Measurements from ENCODE around the gene SRPK1. TPM values are rescaled to one million over a fixed set of nuclear protein-coding genes. Genes with fewer than 3 reads are reported as not detected.
"Not testable (repeated sequence)": the region's sequence is repeated elsewhere in the genome, so short reads cannot be mapped to it uniquely, and the experiment has no call there.

Gene SRPK1
- total RNA-seq, 1 donor from 2014 or later = 31.2 TPM

DNA sequence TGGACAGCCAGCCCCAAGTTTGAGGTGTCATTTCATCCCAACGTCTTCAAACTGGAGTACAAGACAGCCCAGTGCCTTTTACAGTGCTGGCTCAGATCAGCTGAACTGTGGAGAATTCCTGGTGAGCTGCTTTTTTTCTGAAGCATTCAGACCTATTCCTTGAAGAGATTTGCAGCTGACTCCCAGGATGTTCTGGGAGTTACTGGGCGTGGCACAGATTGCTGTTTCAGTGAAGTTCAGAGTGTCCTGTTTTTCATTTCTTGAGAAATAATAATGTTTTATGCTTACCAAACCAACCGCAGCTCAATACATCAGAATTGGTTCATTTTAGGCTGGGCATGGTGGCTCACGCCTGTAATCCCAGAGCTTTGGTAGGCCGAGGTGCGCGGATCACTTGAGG lies 33.4 kb upstream of the SRPK1 start:
- no peaks in the 10 kb centered on the region for H3K36me3 Mint-ChIP-seq (ENCODE audit: low read depth)
- no peak for DNase-seq (ENCODE audit: low spot score)
- TF ChIP-seq, protein P1, sequence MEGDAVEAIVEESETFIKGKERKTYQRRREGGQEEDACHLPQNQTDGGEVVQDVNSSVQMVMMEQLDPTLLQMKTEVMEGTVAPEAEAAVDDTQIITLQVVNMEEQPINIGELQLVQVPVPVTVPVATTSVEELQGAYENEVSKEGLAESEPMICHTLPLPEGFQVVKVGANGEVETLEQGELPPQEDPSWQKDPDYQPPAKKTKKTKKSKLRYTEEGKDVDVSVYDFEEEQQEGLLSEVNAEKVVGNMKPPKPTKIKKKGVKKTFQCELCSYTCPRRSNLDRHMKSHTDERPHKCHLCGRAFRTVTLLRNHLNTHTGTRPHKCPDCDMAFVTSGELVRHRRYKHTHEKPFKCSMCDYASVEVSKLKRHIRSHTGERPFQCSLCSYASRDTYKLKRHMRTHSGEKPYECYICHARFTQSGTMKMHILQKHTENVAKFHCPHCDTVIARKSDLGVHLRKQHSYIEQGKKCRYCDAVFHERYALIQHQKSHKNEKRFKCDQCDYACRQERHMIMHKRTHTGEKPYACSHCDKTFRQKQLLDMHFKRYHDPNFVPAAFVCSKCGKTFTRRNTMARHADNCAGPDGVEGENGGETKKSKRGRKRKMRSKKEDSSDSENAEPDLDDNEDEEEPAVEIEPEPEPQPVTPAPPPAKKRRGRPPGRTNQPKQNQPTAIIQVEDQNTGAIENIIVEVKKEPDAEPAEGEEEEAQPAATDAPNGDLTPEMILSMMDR (IDR thresholded peaks at IDR 0.05) = no peak
- H3K4me3 Mint-ChIP-seq (ENCODE audit: unreplicated experiment) = no peak overlapping the region
- H3K27ac Mint-ChIP-seq (ENCODE audit: unreplicated experiment) = no peak overlapping the region
- H3K4me1 Mint-ChIP-seq (ENCODE audit: low read depth) = no peaks in the 10 kb centered on the region
- H3K27me3 Mint-ChIP-seq (ENCODE audit: low read depth) = peaks cover 14% of the 10 kb centered on the region
- no peaks in the 10 kb centered on the region for H3K9me3 Mint-ChIP-seq (ENCODE audit: low read depth)

DNA sequence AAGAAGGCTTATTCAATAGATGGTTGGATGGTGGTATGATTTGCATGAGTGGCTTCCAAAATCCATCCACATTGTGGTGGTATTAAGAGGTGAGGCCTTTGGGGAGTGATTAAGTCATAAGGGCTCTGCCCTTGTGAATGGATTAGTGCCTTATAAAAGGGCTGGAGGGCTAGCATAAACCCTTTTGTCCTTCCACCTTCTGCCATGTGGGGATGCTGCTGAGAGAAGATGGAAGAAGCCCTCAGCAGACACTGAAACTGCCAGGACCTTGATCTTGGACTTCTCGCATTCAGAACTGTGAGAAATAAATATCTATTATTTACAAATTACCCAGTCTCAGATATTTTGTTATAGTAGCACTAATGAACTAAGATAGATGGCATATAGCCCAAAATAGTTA lies 27.8 kb upstream of the SRPK1 start:
- no peak overlapping the region for H3K4me3 Mint-ChIP-seq (ENCODE audit: unreplicated experiment)
- no peak overlapping the region for H3K27ac Mint-ChIP-seq (ENCODE audit: unreplicated experiment)
- TF ChIP-seq, protein P1 (IDR thresholded peaks at IDR 0.05) = peak; percentile 47
- H3K9me3 Mint-ChIP-seq (ENCODE audit: low read depth) = no peaks in the 10 kb centered on the region
- H3K36me3 Mint-ChIP-seq (ENCODE audit: low read depth) = no peaks in the 10 kb centered on the region
- H3K27me3 Mint-ChIP-seq (ENCODE audit: low read depth) = peaks cover 1% of the 10 kb centered on the region
- no peak for DNase-seq (ENCODE audit: low spot score)
- no peaks in the 10 kb centered on the region for H3K4me1 Mint-ChIP-seq (ENCODE audit: low read depth)

- H3K36me3 Mint-ChIP-seq (ENCODE audit: low read depth) = peaks cover 2% of the 10 kb centered on the region
- no peaks in the 10 kb centered on the region for H3K4me1 Mint-ChIP-seq (ENCODE audit: low read depth)
- H3K27ac Mint-ChIP-seq (ENCODE audit: unreplicated experiment) = no peak overlapping the region
- H3K9me3 Mint-ChIP-seq (ENCODE audit: low read depth) = peaks cover 8% of the 10 kb centered on the region
- peaks cover 1% of the 10 kb centered on the region for H3K27me3 Mint-ChIP-seq (ENCODE audit: low read depth)
- TF ChIP-seq, protein P1 (IDR thresholded peaks at IDR 0.05) = no peak
- DNase-seq (ENCODE audit: low spot score) = no peak
- H3K4me3 Mint-ChIP-seq (ENCODE audit: unreplicated experiment) = no peak overlapping the region
Measured at GRCh38 chr6:35945650-35946025, 24.7 kb upstream of the SRPK1 start.

- H3K36me3 Mint-ChIP-seq (ENCODE audit: low read depth) = peaks cover 3% of the 10 kb centered on the region
- H3K4me1 Mint-ChIP-seq (ENCODE audit: low read depth) = no peaks in the 10 kb centered on the region
- H3K27ac Mint-ChIP-seq (ENCODE audit: unreplicated experiment) = no peak overlapping the region
- H3K4me3 Mint-ChIP-seq (ENCODE audit: unreplicated experiment) = no peak overlapping the region
- H3K27me3 Mint-ChIP-seq (ENCODE audit: low read depth) = peaks cover 1% of the 10 kb centered on the region
- H3K9me3 Mint-ChIP-seq (ENCODE audit: low read depth) = peaks cover 8% of the 10 kb centered on the region
- no peak for DNase-seq (ENCODE audit: low spot score)
- TF ChIP-seq, protein P1 (IDR thresholded peaks at IDR 0.05) = no peak
Measured at GRCh38 chr6:35943390-35943789, 22.5 kb upstream of the SRPK1 start.

GRCh38 chr6:35942355-35942754 lies 21.5 kb upstream of the SRPK1 start:
- Mint-ChIP-seq H3K4me3 (ENCODE audit: unreplicated experiment) (no peak overlapping the region), H3K27me3 (ENCODE audit: low read depth) (peaks cover 1% of the 10 kb centered on the region), H3K27ac (ENCODE audit: unreplicated experiment) (no peak overlapping the region), H3K4me1 (ENCODE audit: low read depth) (no peaks in the 10 kb centered on the region), H3K9me3 (ENCODE audit: low read depth) (peaks cover 8% of the 10 kb centered on the region), H3K36me3 (ENCODE audit: low read depth) (peaks cover 3% of the 10 kb centered on the region)
- TF ChIP-seq, protein P1 (IDR thresholded peaks at IDR 0.05) = no peak
- DNase-seq (ENCODE audit: low spot score) = no peak

- H3K27ac Mint-ChIP-seq (ENCODE audit: unreplicated experiment); H3K27me3 Mint-ChIP-seq (ENCODE audit: low read depth); H3K36me3 Mint-ChIP-seq (ENCODE audit: low read depth); H3K4me3 Mint-ChIP-seq (ENCODE audit: unreplicated experiment); DNase-seq (ENCODE audit: low spot score); H3K4me1 Mint-ChIP-seq (ENCODE audit: low read depth); H3K9me3 Mint-ChIP-seq (ENCODE audit: low read depth): not testable (repeated sequence)
Measured at GRCh38 chr6:35941170-35941569, 20.3 kb upstream of the SRPK1 start.

DNA sequence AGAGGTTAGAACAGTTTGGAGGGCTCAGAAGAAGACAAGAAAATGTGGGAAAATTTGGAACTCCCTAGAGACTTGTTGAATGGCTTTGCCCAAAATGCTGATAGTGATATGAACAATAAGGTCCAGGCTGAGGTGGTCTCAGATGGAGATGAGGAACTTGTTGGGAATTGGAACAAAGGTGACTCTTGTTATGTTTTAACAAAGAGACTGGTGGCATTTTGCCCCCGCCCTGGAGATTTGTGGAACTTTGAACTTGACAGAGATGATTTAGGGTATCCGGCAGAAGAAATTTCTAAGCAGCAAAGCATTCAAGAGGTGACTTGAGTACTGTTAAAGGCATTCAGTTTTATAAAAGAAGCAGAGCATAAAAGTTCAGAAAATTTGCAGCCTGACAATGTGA lies 19.1 kb upstream of the SRPK1 start:
- not testable (repeated sequence) for H3K36me3 Mint-ChIP-seq (ENCODE audit: low read depth); H3K27ac Mint-ChIP-seq (ENCODE audit: unreplicated experiment); H3K9me3 Mint-ChIP-seq (ENCODE audit: low read depth); H3K27me3 Mint-ChIP-seq (ENCODE audit: low read depth); DNase-seq (ENCODE audit: low spot score); H3K4me1 Mint-ChIP-seq (ENCODE audit: low read depth); H3K4me3 Mint-ChIP-seq (ENCODE audit: unreplicated experiment)

DNA sequence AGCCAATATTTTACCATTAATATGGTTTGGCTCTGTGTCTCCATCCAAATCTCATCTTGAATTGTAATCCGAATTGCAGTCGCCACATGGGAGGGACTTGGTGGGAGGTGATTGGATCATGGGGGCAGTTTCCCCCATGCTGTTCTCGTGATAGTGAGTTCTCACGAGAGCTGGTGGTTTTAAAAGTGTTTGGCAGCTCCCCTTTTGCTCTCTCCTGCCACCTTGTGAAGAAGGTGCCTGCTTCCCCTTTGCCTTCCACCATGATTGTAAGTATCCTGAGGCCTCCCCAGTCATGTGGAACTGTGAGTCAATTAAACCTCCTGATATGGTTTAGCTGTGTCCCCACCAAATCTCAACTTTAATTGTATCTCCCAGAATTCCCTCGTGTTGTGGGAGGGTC lies 18.4 kb upstream of the SRPK1 start:
- H3K9me3 Mint-ChIP-seq (ENCODE audit: low read depth); H3K4me1 Mint-ChIP-seq (ENCODE audit: low read depth); H3K4me3 Mint-ChIP-seq (ENCODE audit: unreplicated experiment); H3K27me3 Mint-ChIP-seq (ENCODE audit: low read depth); DNase-seq (ENCODE audit: low spot score); H3K27ac Mint-ChIP-seq (ENCODE audit: unreplicated experiment); H3K36me3 Mint-ChIP-seq (ENCODE audit: low read depth): not testable (repeated sequence)
